Caco-2 (cell line): ENCODE data around the gene KDM4B. TPM values are rescaled to one million over a fixed set of nuclear protein-coding genes. Genes with fewer than 3 reads are reported as not detected.
"Not testable (repeated sequence)": the region's sequence is repeated elsewhere in the genome, so short reads cannot be mapped to it uniquely, and the experiment has no call there.

Experiments used
- BruUV-seq: library from RNA; stranded (reverse); fragments of 400-500 nt; replicated peaks from 2 replicates; lab custom pipeline; 2021; lab: Mats Ljungman, UMichigan
- CTCF ChIA-PET: fragments of 300-600 bp; sonication (Branson Sonifier 250); formaldehyde crosslinking; loops from one replicate; lab custom pipeline; 2022; ENCODE audit warnings: antibody characterized with exemption; lab: Charles Lee
- POLR2A ChIA-PET: fragments of 300-600 bp; sonication (Branson Sonifier 250); formaldehyde crosslinking; loops from one replicate; lab custom pipeline; 2022; ENCODE audit warnings: antibody characterized with exemption; lab: Charles Lee
- DNase-seq, 2 experiments: peaks; one replicate each; pipeline versions ENCODE4 v3.0.0 to v3.0.0-alpha.2; 2020 to 2022
- H3K27me3 ChIP-seq: replicated peaks from 2 replicates; pipeline ENCODE4 v1.6.0; 2011; ENCODE audit warnings: low read length; ENCODE audit not compliant: control insufficient read depth, insufficient read depth
- H3K36me3 ChIP-seq: 2 replicates; pipeline ENCODE4 v1.5.1; 2011; ENCODE audit warnings: low read length; ENCODE audit not compliant: control insufficient read depth, insufficient read depth
- H3K4me1 ChIP-seq: fragments of 250-450 bp; sonication (Bioruptor Pico); 2 replicates; pipeline ENCODE4 v1.5.1; 2020; ENCODE audit warnings: mild to moderate bottlenecking
- H3K4me3 ChIP-seq: 2 replicates; pipeline ENCODE4 v1.5.1; 2011; ENCODE audit warnings: low read depth, mild to moderate bottlenecking, control low read depth, low read length
- H3K9me3 ChIP-seq: fragments of 250-450 bp; sonication (Bioruptor Pico); 2 replicates; pipeline ENCODE4 v1.5.1; 2020; ENCODE audit warnings: mild to moderate bottlenecking, moderate library complexity
- H3K27ac Mint-ChIP-seq: one replicate; pipeline ENCODE4 v1.8.0; 2022; ENCODE audit warnings: mixed read lengths; ENCODE audit not compliant: unreplicated experiment
- H3K27me3 Mint-ChIP-seq: one replicate; pipeline ENCODE4 v1.8.0; 2022; ENCODE audit warnings: mixed read lengths; ENCODE audit not compliant: insufficient read depth, unreplicated experiment
- H3K36me3 Mint-ChIP-seq: one replicate; pipeline ENCODE4 v1.8.0; 2022; ENCODE audit warnings: mild to moderate bottlenecking, mixed read lengths; ENCODE audit not compliant: insufficient read depth, unreplicated experiment
- H3K4me1 Mint-ChIP-seq: one replicate; pipeline ENCODE4 v1.8.0; 2022; ENCODE audit warnings: low read depth, mixed read lengths; ENCODE audit not compliant: unreplicated experiment
- H3K4me3 Mint-ChIP-seq: one replicate; pipeline ENCODE4 v1.8.0; 2022; ENCODE audit warnings: mild to moderate bottlenecking, moderate library complexity, mixed read lengths; ENCODE audit not compliant: unreplicated experiment
- H3K9me3 Mint-ChIP-seq: one replicate; pipeline ENCODE4 v1.8.0; 2022; ENCODE audit warnings: mixed read lengths; ENCODE audit not compliant: unreplicated experiment
- CTCF ChIP-seq, 2 experiments: fragments of 200-600 bp in 1 of 2; IDR thresholded peaks; 1 replicate in 1 of 2; 2 replicates in 1 of 2; pipeline versions ENCODE4 v1.5.1 to v1.8.0; 2011 to 2022; ENCODE audit warnings: antibody characterized with exemption in 1 of 2, control low read depth in 1 of 2, inconsistent platforms in 1 of 2, low read depth in 1 of 2, low read length in 1 of 2, mild to moderate bottlenecking in 1 of 2, moderate library complexity in 1 of 2; ENCODE audit not compliant: insufficient read depth in 1 of 2, severe bottlenecking in 1 of 2, unreplicated experiment in 1 of 2
- intact Hi-C: fragments of 100-400 bp; cut with micrococcal nuclease; formaldehyde crosslinking; loops from one replicate; pipeline ENCODE4 v1.10.0; 2022; ENCODE audit not compliant: unreplicated experiment
- total RNA-seq: library from RNA; stranded (reverse); gene quantifications from 2 replicates; pipeline ENCODE4 v1.2.3, GENCODE V29; 2022

The KDM4B gene
- total RNA-seq, 1 experiment from 2014 or later, result 27.4 TPM

DNA sequence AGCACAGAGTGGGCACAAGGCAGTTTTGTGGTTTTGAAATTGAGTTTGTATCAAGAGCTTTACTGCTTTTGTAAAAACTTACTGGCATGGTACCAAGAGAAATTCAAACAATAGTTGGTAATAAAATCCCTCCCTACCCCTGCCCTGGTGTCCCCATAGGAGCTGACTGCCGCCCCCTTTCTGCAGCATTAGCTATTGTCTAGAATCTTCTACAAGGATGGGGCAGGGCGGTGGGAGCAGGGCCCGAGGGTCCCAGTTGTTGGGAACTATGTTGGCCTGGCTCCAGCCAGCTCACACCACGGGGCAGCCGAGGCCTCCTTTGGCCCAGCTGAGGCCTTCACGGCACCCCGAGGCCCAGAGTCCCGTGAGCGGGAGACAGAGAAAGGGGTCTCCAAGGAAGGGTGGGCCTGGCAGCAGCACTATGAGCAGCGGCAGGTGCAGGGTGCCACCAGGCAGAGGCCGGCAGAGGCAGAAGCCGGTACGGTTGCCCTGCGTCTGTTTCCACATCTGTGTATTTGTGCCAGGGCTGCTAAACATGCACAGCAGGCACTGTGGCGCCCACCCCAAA, 57.9 kb downstream of the KDM4B start:
- Histone ChIP-seq H3K36me3 (no peaks in the 10 kb centered on the region), H3K4me1 (no peaks in the 10 kb centered on the region), H3K9me3 (no peaks in the 10 kb centered on the region), H3K4me3 (no peak overlapping the region), H3K27me3 (no peaks in the 10 kb centered on the region)
- POLR2A ChIA-PET, result no interaction called here
- Mint-ChIP-seq H3K27me3 (no peaks in the 10 kb centered on the region), H3K4me1 (no peaks in the 10 kb centered on the region), H3K36me3 (no peaks in the 10 kb centered on the region), H3K9me3 (no peaks in the 10 kb centered on the region), H3K27ac (no peak overlapping the region), H3K4me3 (no peak overlapping the region)
- peak in 1 of 2 experiments; percentile 4 for TF ChIP-seq CTCF (IDR thresholded peaks at IDR 0.05; ENCODE audit: insufficient read depth in 1 of 2, low read depth in 1 of 2, low read length in 1 of 2, severe bottlenecking in 1 of 2, unreplicated experiment in 1 of 2)
- DNase-seq, result no peak
- intact Hi-C loops, result no loop called here
- BruUV-seq, result no TSS peak
- CTCF ChIA-PET, result interaction anchor here (1.6 to 2.1 kb wide), 2 partner anchors 12 to 25 kb away, joined by 4 to 7 read pairs; no protein-coding TSS in a partner anchor

GRCh38 chr19:5028229-5028886, 59.4 kb downstream of the KDM4B start:
- intact Hi-C loops, result no loop called here
- POLR2A ChIA-PET, result no interaction called here
- H3K27ac Mint-ChIP-seq, result no peak overlapping the region
- DNase-seq, result no peak
- Histone ChIP-seq H3K4me3 (no peak overlapping the region), H3K9me3 (no peaks in the 10 kb centered on the region), H3K27me3 (no peaks in the 10 kb centered on the region), H3K36me3 (no peaks in the 10 kb centered on the region), H3K4me1 (no peaks in the 10 kb centered on the region)
- TF ChIP-seq CTCF (IDR thresholded peaks at IDR 0.05; ENCODE audit: insufficient read depth in 1 of 2, low read depth in 1 of 2, low read length in 1 of 2, severe bottlenecking in 1 of 2, unreplicated experiment in 1 of 2), result no peak
- H3K4me3 Mint-ChIP-seq, result no peak overlapping the region
- no peaks in the 10 kb centered on the region for H3K36me3 Mint-ChIP-seq
- BruUV-seq, result no TSS peak
- H3K4me1 Mint-ChIP-seq, result no peaks in the 10 kb centered on the region
- no peaks in the 10 kb centered on the region for H3K9me3 Mint-ChIP-seq
- CTCF ChIA-PET, result interaction anchor here (0.8 to 2.1 kb wide), 2 partner anchors 18 to 27 kb away, joined by 4 to 7 read pairs; no protein-coding TSS in a partner anchor
- H3K27me3 Mint-ChIP-seq, result no peaks in the 10 kb centered on the region

DNA sequence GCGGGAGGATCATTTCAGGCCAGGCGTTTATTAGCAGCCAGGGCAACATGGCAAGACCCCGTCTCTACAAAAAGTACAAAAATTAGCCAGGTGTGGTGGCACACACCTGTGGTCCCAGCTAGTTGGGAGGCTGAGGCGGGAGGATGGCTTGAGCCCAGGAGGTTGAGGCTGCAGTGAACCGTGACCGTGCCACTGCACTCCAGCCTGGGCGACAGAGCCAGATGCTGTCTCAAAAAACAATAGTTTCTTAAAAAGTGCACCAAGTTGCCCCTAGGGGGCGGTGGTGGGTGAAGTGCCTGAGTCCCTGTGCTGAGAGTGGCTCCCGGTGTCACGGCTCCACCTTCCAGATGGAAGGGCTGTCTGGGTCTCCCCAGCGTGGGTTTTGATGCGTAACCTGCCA, 60.7 kb downstream of the KDM4B start:
- H3K27me3 Mint-ChIP-seq, H3K4me3 ChIP-seq, intact Hi-C loops, H3K4me1 ChIP-seq, H3K9me3 ChIP-seq, H3K36me3 Mint-ChIP-seq, H3K9me3 Mint-ChIP-seq, H3K4me1 Mint-ChIP-seq, BruUV-seq, H3K27me3 ChIP-seq, H3K36me3 ChIP-seq, POLR2A ChIA-PET, H3K4me3 Mint-ChIP-seq, H3K27ac Mint-ChIP-seq: not testable (repeated sequence)
- DNase-seq, result peak; percentile 61 to 73
- TF ChIP-seq CTCF (IDR thresholded peaks at IDR 0.05; ENCODE audit: insufficient read depth in 1 of 2, low read depth in 1 of 2, low read length in 1 of 2, severe bottlenecking in 1 of 2, unreplicated experiment in 1 of 2), result peak; percentile 53 to 67
- CTCF ChIA-PET, result interaction anchor here (2.4 to 3.0 kb wide), 2 partner anchors 28 to 157 kb away, joined by 11 to 21 read pairs; no protein-coding TSS in a partner anchor
